Activated B cell treated with CpG ODN at 0.5 μM for 24 hours (primary cell): ENCODE measurements around the gene NUMBL. TPM values are rescaled to one million over a fixed set of nuclear protein-coding genes. Genes with fewer than 3 reads are reported as not detected.

Experiments used
- ATAC-seq: fragments of 200-7000 bp; cut with Tn5 transposase; one replicate; pipeline ENCODE4 v1.10.0; 2021; ENCODE audit warnings: low read depth, mild to moderate bottlenecking, moderate library complexity
- CTCF ChIA-PET: fragments of 350-600 bp; sonication (Branson Sonifier 250); formaldehyde crosslinking; loops from one replicate; lab custom pipeline; 2021; ENCODE audit warnings: antibody characterized with exemption; lab: Charles Lee
- POLR2A ChIA-PET: fragments of 350-600 bp; sonication (Branson Sonifier 250); formaldehyde crosslinking; loops from one replicate; lab custom pipeline; 2021; ENCODE audit warnings: antibody characterized with exemption; lab: Charles Lee
- DNase-seq: peaks from one replicate; pipeline ENCODE4 v3.0.0; 2022
- H3K27ac Mint-ChIP-seq: one replicate; pipeline ENCODE4 v1.8.0; 2020; ENCODE audit warnings: mixed read lengths
- H3K27me3 Mint-ChIP-seq: one replicate; pipeline ENCODE4 v1.8.0; 2021; ENCODE audit warnings: mixed read lengths
- H3K36me3 Mint-ChIP-seq: one replicate; pipeline ENCODE4 v1.8.0; 2021; ENCODE audit warnings: low read depth, mixed read lengths
- H3K4me1 Mint-ChIP-seq: one replicate; pipeline ENCODE4 v1.8.0; 2021; ENCODE audit warnings: mixed read lengths
- H3K4me3 Mint-ChIP-seq: one replicate; pipeline ENCODE4 v1.8.0; 2020; ENCODE audit warnings: mild to moderate bottlenecking, mixed read lengths
- H3K9me3 Mint-ChIP-seq: one replicate; pipeline ENCODE4 v1.8.0; 2020; ENCODE audit warnings: mixed read lengths
- CTCF ChIP-seq: fragments of 200-600 bp; IDR thresholded peaks from one replicate; pipeline ENCODE4 v1.8.0; 2022; ENCODE audit warnings: antibody characterized with exemption, mild to moderate bottlenecking
- intact Hi-C: fragments of 100-400 bp; cut with micrococcal nuclease; formaldehyde crosslinking; loops from one replicate; pipeline ENCODE4 v1.15.1; 2024
- total RNA-seq: library from RNA; stranded (reverse); gene quantifications from 2 replicates; pipeline ENCODE4 v1.2.3, GENCODE V29; 2022

The NUMBL gene
- total RNA-seq, 1 donor from 2014 or later, result 11.8 TPM

DNA sequence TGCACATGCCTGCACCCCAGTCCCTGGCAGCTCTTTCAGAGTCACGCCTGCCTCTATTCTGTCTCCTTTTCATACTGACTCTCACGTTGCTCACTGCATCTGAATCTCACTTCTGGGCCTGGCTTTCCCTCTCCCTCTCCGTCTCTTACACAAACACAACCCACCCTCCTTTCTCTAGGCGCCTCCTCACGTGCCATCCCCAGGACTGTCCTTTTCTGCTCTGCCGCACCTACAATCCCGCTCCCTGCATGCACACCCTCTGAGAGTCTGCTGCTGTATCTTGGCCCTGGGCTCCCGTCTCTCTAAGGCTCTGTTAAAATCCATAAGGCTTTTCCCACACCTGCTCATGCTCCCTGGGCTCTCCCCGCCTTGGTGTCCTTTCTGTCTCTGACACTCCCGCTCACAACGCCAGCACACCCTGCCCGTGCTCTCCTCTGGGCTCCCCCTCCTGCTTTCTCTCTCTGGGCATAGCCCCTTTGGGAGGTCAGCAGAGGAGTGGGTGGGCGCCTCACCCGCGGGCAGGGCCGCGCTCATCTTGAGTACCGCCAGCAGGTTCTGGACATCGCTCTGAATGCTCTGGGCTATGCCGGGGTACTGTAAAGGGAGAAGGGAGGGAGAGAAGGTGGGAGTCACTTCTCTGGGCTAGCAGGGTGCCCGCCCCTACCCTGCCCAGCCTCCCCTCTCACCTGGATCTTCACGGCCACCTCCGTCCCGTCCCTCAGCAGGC lies 12.7 kb upstream of the NUMBL start:
- Mint-ChIP-seq H3K9me3 (no peaks in the 10 kb centered on the region), H3K27ac (no peak overlapping the region), H3K4me3 (no peak overlapping the region), H3K36me3 (peaks cover 68% of the 10 kb centered on the region), H3K4me1 (no peaks in the 10 kb centered on the region), H3K27me3 (no peaks in the 10 kb centered on the region)
- DNase-seq (no peak), ATAC-seq (no peak)
- ChIA-PET POLR2A (interaction anchor here (0.7 to 0.8 kb wide), 2 partner anchors 18 to 74 kb away, joined by 3 to 5 read pairs; no protein-coding TSS in a partner anchor), CTCF (no interaction called here)
- no peak for TF ChIP-seq CTCF
- intact Hi-C loops, result no loop called here

DNA sequence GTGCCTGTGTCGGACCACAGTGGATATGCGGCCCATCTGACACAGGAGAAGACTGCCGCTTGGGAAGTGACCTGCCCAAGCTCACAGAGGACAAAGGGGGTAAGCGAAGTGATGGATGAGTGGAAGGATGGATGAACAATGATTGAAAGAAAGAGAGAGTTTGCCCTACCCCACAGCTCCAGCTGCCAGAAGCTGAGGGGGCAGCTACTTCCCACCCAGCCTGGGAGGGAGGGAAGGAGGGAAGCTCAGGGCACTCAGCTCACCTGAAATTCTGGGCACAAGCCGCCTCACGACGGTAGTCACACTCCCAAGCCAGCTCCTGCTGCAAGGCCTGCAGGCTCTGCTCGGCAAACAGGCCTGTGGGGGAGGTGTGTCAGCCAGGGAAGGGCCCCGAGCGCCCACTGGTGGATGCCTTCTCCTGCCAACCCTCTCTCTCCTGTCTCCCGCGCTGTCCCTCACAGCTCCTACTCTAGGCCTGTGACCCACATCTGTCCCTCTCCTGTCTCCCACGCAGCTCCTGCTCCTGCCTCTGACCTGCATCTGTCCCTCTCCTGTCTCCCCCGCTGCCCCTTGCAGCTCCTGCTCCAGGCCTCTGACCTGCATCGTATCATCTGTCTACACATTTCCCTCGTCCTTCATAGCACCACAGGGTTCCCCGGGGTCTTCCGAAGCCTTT lies 12.0 kb upstream of the NUMBL start:
- ChIA-PET POLR2A (interaction anchor here (0.5 to 0.7 kb wide), 2 partner anchors 19 to 561 kb away, joined by 4 to 5 read pairs; partner anchors contain the start of gene HNRNPUL1), CTCF (no interaction called here)
- no peak overlapping the region for H3K4me3 Mint-ChIP-seq
- H3K9me3 Mint-ChIP-seq, result no peaks in the 10 kb centered on the region
- no peaks in the 10 kb centered on the region for H3K27me3 Mint-ChIP-seq
- no peak for ATAC-seq
- intact Hi-C loops, result no loop called here
- no peaks in the 10 kb centered on the region for H3K4me1 Mint-ChIP-seq
- TF ChIP-seq CTCF, result no peak
- H3K36me3 Mint-ChIP-seq, result peaks cover 64% of the 10 kb centered on the region
- no peak overlapping the region for H3K27ac Mint-ChIP-seq
- DNase-seq, result no peak

- ATAC-seq (no peak), DNase-seq (no peak)
- Mint-ChIP-seq H3K4me1 (no peaks in the 10 kb centered on the region), H3K27me3 (no peaks in the 10 kb centered on the region), H3K4me3 (no peak overlapping the region), H3K9me3 (no peaks in the 10 kb centered on the region), H3K36me3 (peaks cover 59% of the 10 kb centered on the region), H3K27ac (no peak overlapping the region)
- TF ChIP-seq CTCF, result no peak
- POLR2A ChIA-PET, result no interaction called here
- intact Hi-C loops, result no loop called here
- CTCF ChIA-PET, result no interaction called here
These were observed 11.3 kb upstream of the NUMBL start for GRCh38 chr19:40701758-40702157.

DNA sequence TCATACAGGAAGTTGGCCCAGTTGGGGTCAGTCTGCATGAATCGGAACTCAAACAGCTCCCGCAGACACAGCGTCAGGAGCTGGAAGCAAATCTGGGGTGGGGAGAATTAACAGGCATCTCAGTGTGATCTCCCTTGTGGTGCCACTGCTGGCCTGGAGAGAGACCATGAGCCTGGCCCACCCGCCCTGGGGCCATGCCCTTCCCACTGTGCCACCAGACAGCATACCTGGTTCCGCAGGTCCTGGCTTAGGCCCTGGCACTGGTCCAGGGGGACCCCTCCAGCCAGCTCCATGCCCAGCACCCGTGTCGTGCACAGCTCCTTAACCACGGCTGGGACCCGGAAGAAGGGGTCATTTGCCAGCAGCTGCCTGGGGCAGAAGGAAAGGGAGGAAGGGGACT lies 9.6 kb upstream of the NUMBL start:
- Mint-ChIP-seq H3K36me3 (peaks cover 56% of the 10 kb centered on the region), H3K27me3 (no peaks in the 10 kb centered on the region), H3K9me3 (no peaks in the 10 kb centered on the region), H3K4me1 (no peaks in the 10 kb centered on the region), H3K4me3 (no peak overlapping the region), H3K27ac (no peak overlapping the region)
- no peak for DNase-seq
- POLR2A ChIA-PET, result interaction anchor here (0.9 to 1.8 kb wide), 2 partner anchors 9 to 78 kb away, joined by 4 to 7 read pairs; partner anchors contain the start of genes NUMBL and RAB4B
- intact Hi-C loops, result no loop called here
- TF ChIP-seq CTCF, result no peak
- no peak for ATAC-seq
- CTCF ChIA-PET, result no interaction called here

- no peak for TF ChIP-seq CTCF
- ATAC-seq, result no peak
- Mint-ChIP-seq H3K4me1 (no peaks in the 10 kb centered on the region), H3K9me3 (no peaks in the 10 kb centered on the region), H3K27ac (no peak overlapping the region), H3K27me3 (no peaks in the 10 kb centered on the region), H3K36me3 (peaks cover 44% of the 10 kb centered on the region), H3K4me3 (no peak overlapping the region)
- ChIA-PET POLR2A (interaction anchor here (0.7 kb wide), 1 partner anchor 130 kb away, joined by 5 read pairs; no protein-coding TSS in a partner anchor), CTCF (no interaction called here)
- intact Hi-C loops, result no loop called here
- no peak for DNase-seq
These were observed 6.6 kb upstream of the NUMBL start for GRCh38 chr19:40697007-40697406.
